Neural progenitor cell (in vitro differentiated cells): ENCODE results near the gene NCDN. TPM values are rescaled to one million over a fixed set of nuclear protein-coding genes. Genes with fewer than 3 reads are reported as not detected.

Source experiments
- DNase-seq: peaks from one replicate; pipeline ENCODE4 v3.0.0-alpha.2; 2016; ENCODE audit warnings: low spot score
- H2AFZ ChIP-seq: fragments of 200-600 bp; sonication (generic); replicated peaks from 2 replicates; pipeline ENCODE4 v1.6.1; 2016; ENCODE audit warnings: antibody characterized with exemption
- H3F3A ChIP-seq: fragments of 200-600 bp; sonication (generic); 2 replicates; pipeline ENCODE4 v1.6.1; 2016; ENCODE audit warnings: antibody characterized with exemption, low read depth
- H3K27ac ChIP-seq: fragments of 200-600 bp; sonication (generic); 2 replicates; pipeline ENCODE4 v1.5.1; 2016; ENCODE audit warnings: mild to moderate bottlenecking
- H3K27me3 ChIP-seq: fragments of 200-600 bp; sonication (generic); 2 replicates; pipeline ENCODE4 v1.6.1; 2016; ENCODE audit warnings: mild to moderate bottlenecking, moderate library complexity
- H3K36me3 ChIP-seq: fragments of 200-600 bp; sonication (generic); 2 replicates; pipeline ENCODE4 v1.5.1; 2016
- H3K4me1 ChIP-seq: fragments of 200-600 bp; sonication (generic); 2 replicates; pipeline ENCODE4 v1.6.1; 2016; ENCODE audit warnings: mixed run types
- H3K4me2 ChIP-seq: fragments of 200-600 bp; sonication (generic); 2 replicates; pipeline ENCODE4 v1.6.1; 2016
- H3K4me3 ChIP-seq: fragments of 200-600 bp; sonication (generic); 2 replicates; pipeline ENCODE4 v1.5.1; 2016
- H3K79me2 ChIP-seq: fragments of 200-600 bp; sonication (generic); 2 replicates; pipeline ENCODE4 v1.6.1; 2016; ENCODE audit warnings: low read depth
- H3K9ac ChIP-seq: fragments of 200-600 bp; sonication (generic); 2 replicates; pipeline ENCODE4 v1.6.1; 2016
- H3K9me3 ChIP-seq: fragments of 200-600 bp; sonication (generic); 2 replicates; pipeline ENCODE4 v1.5.1; 2016; ENCODE audit warnings: low read depth
- H4K20me1 ChIP-seq: fragments of 200-600 bp; sonication (generic); 2 replicates; pipeline ENCODE4 v1.6.1; 2016; ENCODE audit warnings: low read depth
- H3K27ac Mint-ChIP-seq: 3 replicates; pipeline ENCODE4 v1.8.0; 2021; ENCODE audit warnings: mixed read lengths
- H3K27me3 Mint-ChIP-seq: 2 replicates; pipeline ENCODE4 v1.8.0; 2022; ENCODE audit warnings: low read depth, mild to moderate bottlenecking, inconsistent platforms, moderate library complexity, mixed read lengths; ENCODE audit not compliant: insufficient read depth
- H3K36me3 Mint-ChIP-seq: 3 replicates; pipeline ENCODE4 v1.8.0; 2021; ENCODE audit warnings: mixed read lengths
- H3K4me1 Mint-ChIP-seq: 3 replicates; pipeline ENCODE4 v1.8.0; 2021; ENCODE audit warnings: mixed read lengths
- H3K4me3 Mint-ChIP-seq: 3 replicates; pipeline ENCODE4 v1.8.0; 2021; ENCODE audit warnings: mild to moderate bottlenecking, moderate library complexity, mixed read lengths
- H3K9me3 Mint-ChIP-seq: 3 replicates; pipeline ENCODE4 v1.8.0; 2020; ENCODE audit warnings: mixed read lengths
- CTCF ChIP-seq: fragments of 200-600 bp; sonication (generic); IDR thresholded peaks from 2 replicates; pipeline ENCODE4 v1.5.1; 2017; ENCODE audit warnings: antibody characterized with exemption, mild to moderate bottlenecking
- EZH2 ChIP-seq: fragments of 200-600 bp; sonication (generic); IDR thresholded peaks from 2 replicates; pipeline ENCODE4 v1.6.1; 2017; ENCODE audit warnings: antibody characterized with exemption, mild to moderate bottlenecking, moderate library complexity
- EZH2phosphoT487 ChIP-seq: fragments of 200-600 bp; sonication (generic); IDR thresholded peaks from 2 replicates; pipeline ENCODE4 v1.6.1; 2017; ENCODE audit warnings: antibody characterized with exemption
- total RNA-seq: library from RNA; depleted of rRNA; stranded (reverse); fragments of >200 nt; gene quantifications from 2 replicates; pipeline ENCODE4 v1.2.3, GENCODE V29; 2015; ENCODE audit warnings: low replicate concordance

The NCDN gene
- total RNA-seq, 1 donor from 2014 or later = 5.8 TPM

GRCh38 chr1:35569936-35570335, 12.3 kb downstream of the NCDN start:
- Histone ChIP-seq H3K4me2 (no peak overlapping the region), H3K79me2 (no peaks in the 10 kb centered on the region), H3K9ac (no peak overlapping the region), H3K36me3 (no peaks in the 10 kb centered on the region), H3K9me3 (no peaks in the 10 kb centered on the region), H3K4me1 (peaks cover 5% of the 10 kb centered on the region), H4K20me1 (peaks cover 25% of the 10 kb centered on the region), H3K27me3 (peaks cover 58% of the 10 kb centered on the region), H3K4me3 (no peak overlapping the region), H3F3A (peaks cover 25% of the 10 kb centered on the region), H2AFZ (no peak overlapping the region), H3K27ac (no peak overlapping the region)
- Mint-ChIP-seq H3K4me3 (no peak overlapping the region), H3K27me3 (peaks cover 38% of the 10 kb centered on the region), H3K9me3 (no peaks in the 10 kb centered on the region), H3K36me3 (peaks cover 4% of the 10 kb centered on the region), H3K27ac (no peak overlapping the region), H3K4me1 (peaks cover 14% of the 10 kb centered on the region)
- TF ChIP-seq CTCF (no peak), EZH2 (no peak), EZH2phosphoT487 (no peak)
- no peak for DNase-seq

- Mint-ChIP-seq H3K27me3 (peaks cover 46% of the 10 kb centered on the region), H3K27ac (no peak overlapping the region), H3K36me3 (peaks cover 6% of the 10 kb centered on the region), H3K4me1 (peaks cover 17% of the 10 kb centered on the region), H3K9me3 (no peaks in the 10 kb centered on the region), H3K4me3 (no peak overlapping the region)
- no peak for DNase-seq
- H2AFZ ChIP-seq = no peak overlapping the region
- no peak overlapping the region for H3K27ac ChIP-seq
- no peak overlapping the region for H3K9ac ChIP-seq
- no peak overlapping the region for H3K4me2 ChIP-seq
- peaks cover 65% of the 10 kb centered on the region for H3K27me3 ChIP-seq
- no peaks in the 10 kb centered on the region for H3K79me2 ChIP-seq
- peaks cover 25% of the 10 kb centered on the region for H3F3A ChIP-seq
- H4K20me1 ChIP-seq = peaks cover 29% of the 10 kb centered on the region
- H3K4me3 ChIP-seq = no peak overlapping the region
- no peaks in the 10 kb centered on the region for H3K9me3 ChIP-seq
- H3K36me3 ChIP-seq = no peaks in the 10 kb centered on the region
- H3K4me1 ChIP-seq = peaks cover 5% of the 10 kb centered on the region
- TF ChIP-seq EZH2phosphoT487 (no peak), EZH2 (no peak)
These were observed 13.1 kb downstream of the NCDN start for GRCh38 chr1:35570589-35571137.

- TF ChIP-seq EZH2 (no peak), EZH2phosphoT487 (no peak), CTCF (no peak)
- H3K27me3 ChIP-seq = peaks cover 71% of the 10 kb centered on the region
- peaks cover 30% of the 10 kb centered on the region for H3F3A ChIP-seq
- H3K4me1 ChIP-seq = peaks cover 5% of the 10 kb centered on the region
- no peak overlapping the region for H3K9ac ChIP-seq
- no peak overlapping the region for H3K4me2 ChIP-seq
- DNase-seq = no peak
- H3K4me3 ChIP-seq = no peak overlapping the region
- H3K4me1 Mint-ChIP-seq = peaks cover 18% of the 10 kb centered on the region
- H3K27me3 Mint-ChIP-seq = peaks cover 52% of the 10 kb centered on the region
- H3K27ac Mint-ChIP-seq = no peak overlapping the region
- no peak overlapping the region for H2AFZ ChIP-seq
- H3K4me3 Mint-ChIP-seq = no peak overlapping the region
- H3K9me3 ChIP-seq = no peaks in the 10 kb centered on the region
- H3K36me3 Mint-ChIP-seq = peaks cover 6% of the 10 kb centered on the region
- peaks cover 34% of the 10 kb centered on the region for H4K20me1 ChIP-seq
- no peaks in the 10 kb centered on the region for H3K9me3 Mint-ChIP-seq
- H3K79me2 ChIP-seq = no peaks in the 10 kb centered on the region
- no peak overlapping the region for H3K27ac ChIP-seq
- H3K36me3 ChIP-seq = no peaks in the 10 kb centered on the region
These were observed 13.7 kb downstream of the NCDN start for GRCh38 chr1:35571263-35571662.

DNA sequence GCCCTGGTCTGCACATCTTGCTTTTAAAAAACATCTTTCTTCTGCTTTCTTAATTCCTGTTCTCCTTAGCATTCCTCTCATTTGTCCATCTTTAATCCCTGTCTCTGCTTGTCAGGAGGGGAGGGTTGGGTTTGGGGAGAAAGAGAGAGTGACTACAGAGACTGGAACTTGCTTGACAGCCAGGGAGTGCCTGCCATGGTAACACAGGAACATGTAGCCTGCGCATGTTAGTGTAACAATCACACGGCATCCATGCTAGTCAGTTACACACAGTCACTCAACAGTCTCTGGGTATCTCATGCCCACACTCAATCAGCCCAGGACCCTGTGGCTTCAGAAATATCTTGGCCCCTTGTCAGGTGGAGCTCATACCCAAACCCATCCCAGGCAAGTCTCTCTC, 14.7 kb downstream of the NCDN start:
- Histone ChIP-seq H3K9ac (no peak overlapping the region), H3K9me3 (no peaks in the 10 kb centered on the region), H3K27ac (no peak overlapping the region), H3K27me3 (peaks cover 82% of the 10 kb centered on the region), H3K79me2 (no peaks in the 10 kb centered on the region), H3K4me2 (peak overlapping the region; percentile 86), H4K20me1 (peaks cover 41% of the 10 kb centered on the region), H3K4me1 (peaks cover 9% of the 10 kb centered on the region), H3F3A (peaks cover 35% of the 10 kb centered on the region), H3K36me3 (no peaks in the 10 kb centered on the region), H2AFZ (no peak overlapping the region), H3K4me3 (no peak overlapping the region)
- peaks cover 52% of the 10 kb centered on the region for H3K27me3 Mint-ChIP-seq
- DNase-seq = no peak
- no peak for TF ChIP-seq EZH2
- TF ChIP-seq CTCF = no peak
- no peak for TF ChIP-seq EZH2phosphoT487
- no peaks in the 10 kb centered on the region for H3K9me3 Mint-ChIP-seq
- peaks cover 18% of the 10 kb centered on the region for H3K4me1 Mint-ChIP-seq
- H3K27ac Mint-ChIP-seq = no peak overlapping the region
- peaks cover 2% of the 10 kb centered on the region for H3K36me3 Mint-ChIP-seq
- no peak overlapping the region for H3K4me3 Mint-ChIP-seq
